ENCODE results near the gene DHRSX.

- TF ChIP-seq, protein P1, sequence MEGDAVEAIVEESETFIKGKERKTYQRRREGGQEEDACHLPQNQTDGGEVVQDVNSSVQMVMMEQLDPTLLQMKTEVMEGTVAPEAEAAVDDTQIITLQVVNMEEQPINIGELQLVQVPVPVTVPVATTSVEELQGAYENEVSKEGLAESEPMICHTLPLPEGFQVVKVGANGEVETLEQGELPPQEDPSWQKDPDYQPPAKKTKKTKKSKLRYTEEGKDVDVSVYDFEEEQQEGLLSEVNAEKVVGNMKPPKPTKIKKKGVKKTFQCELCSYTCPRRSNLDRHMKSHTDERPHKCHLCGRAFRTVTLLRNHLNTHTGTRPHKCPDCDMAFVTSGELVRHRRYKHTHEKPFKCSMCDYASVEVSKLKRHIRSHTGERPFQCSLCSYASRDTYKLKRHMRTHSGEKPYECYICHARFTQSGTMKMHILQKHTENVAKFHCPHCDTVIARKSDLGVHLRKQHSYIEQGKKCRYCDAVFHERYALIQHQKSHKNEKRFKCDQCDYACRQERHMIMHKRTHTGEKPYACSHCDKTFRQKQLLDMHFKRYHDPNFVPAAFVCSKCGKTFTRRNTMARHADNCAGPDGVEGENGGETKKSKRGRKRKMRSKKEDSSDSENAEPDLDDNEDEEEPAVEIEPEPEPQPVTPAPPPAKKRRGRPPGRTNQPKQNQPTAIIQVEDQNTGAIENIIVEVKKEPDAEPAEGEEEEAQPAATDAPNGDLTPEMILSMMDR (IDR thresholded peaks at IDR 0.05), result no peak
- TF ChIP-seq EP300 (IDR thresholded peaks at IDR 0.05), result no peak
Measured at GRCh38 chrX:2220296-2220695, 280.5 kb downstream of the DHRSX start.
